NCI-H69 (cell line): Measurements from ENCODE around the gene HRH2.

Source experiments
- DNase-seq: peaks from one replicate; lab custom pipeline; 2025; lab: John Stamatoyannopoulos, UW

The HRH2 gene

GRCh38 chr5:175692996-175693710 lies 35.3 kb downstream of the HRH2 start:
- no peak for DNase-seq

- DNase-seq, result no peak
These were observed 35.9 kb downstream of the HRH2 start for GRCh38 chr5:175693741-175694140.

GRCh38 chr5:175694371-175695160 lies 36.7 kb downstream of the HRH2 start:
- no peak for DNase-seq

GRCh38 chr5:175695161-175696126 lies 37.6 kb downstream of the HRH2 start:
- no peak for DNase-seq

- peak; percentile 63 for DNase-seq
These were observed 38.4 kb downstream of the HRH2 start for GRCh38 chr5:175696139-175696854.

- DNase-seq, result no peak
These were observed 39.0 kb downstream of the HRH2 start for GRCh38 chr5:175696855-175697198.

GRCh38 chr5:175697846-175698245 lies 40.0 kb downstream of the HRH2 start:
- DNase-seq, result no peak

GRCh38 chr5:175698401-175699115 lies 40.7 kb downstream of the HRH2 start:
- DNase-seq, result no peak

- DNase-seq, result peak; percentile 9
These were observed 43.1 kb downstream of the HRH2 start for GRCh38 chr5:175700991-175701390.

- no peak for DNase-seq
These were observed 43.9 kb downstream of the HRH2 start for GRCh38 chr5:175701797-175702196.

GRCh38 chr5:175706499-175706898 lies 48.6 kb downstream of the HRH2 start:
- DNase-seq, result peak; percentile 54

GRCh38 chr5:175707751-175708375 lies 50.0 kb downstream of the HRH2 start:
- DNase-seq, result no peak

- DNase-seq, result peak; percentile 13
These were observed 51.5 kb downstream of the HRH2 start for GRCh38 chr5:175709276-175709781.

GRCh38 chr5:175710326-175710725 lies 52.5 kb downstream of the HRH2 start:
- no peak for DNase-seq

GRCh38 chr5:175711031-175711430 lies 53.2 kb downstream of the HRH2 start:
- no peak for DNase-seq

GRCh38 chr5:175711472-175712312 lies 53.8 kb downstream of the HRH2 start:
- no peak for DNase-seq

- DNase-seq, result no peak
These were observed 54.4 kb downstream of the HRH2 start for GRCh38 chr5:175712313-175712680.

GRCh38 chr5:175712681-175713085 lies 54.8 kb downstream of the HRH2 start:
- DNase-seq, result peak; percentile 51

- DNase-seq, result no peak
These were observed 56.1 kb downstream of the HRH2 start for GRCh38 chr5:175713930-175714329.
